Activated CD4-positive, alpha-beta T cell treated with anti-CD3 and anti-CD28 coated beads, Interleukin-2, amount 10 ng/mL, durations not matched to agents 7 days and 5 days (primary cell): ENCODE data around the gene GRIK2. TPM values are rescaled to one million over a fixed set of nuclear protein-coding genes. Genes with fewer than 3 reads are reported as not detected.
"Not testable (repeated sequence)": the region's sequence is repeated elsewhere in the genome, so short reads cannot be mapped to it uniquely, and the experiment has no call there.

ENCODE experiments used
- CTCF ChIA-PET: fragments of 350-600 bp; sonication (Branson Sonifier 250); formaldehyde crosslinking; loops from one replicate; lab custom pipeline; 2021; ENCODE audit warnings: antibody characterized with exemption; lab: Charles Lee
- POLR2A ChIA-PET: fragments of 350-600 bp; sonication (Branson Sonifier 250); formaldehyde crosslinking; loops from one replicate; lab custom pipeline; 2021; ENCODE audit warnings: antibody characterized with exemption; lab: Charles Lee
- DNase-seq: peaks from one replicate; pipeline ENCODE4 v3.0.0-alpha.2; 2020
- H3K27ac Mint-ChIP-seq: one replicate; pipeline ENCODE4 v1.8.0; 2021; ENCODE audit warnings: mild to moderate bottlenecking, moderate library complexity, mixed read lengths
- H3K27me3 Mint-ChIP-seq: one replicate; pipeline ENCODE4 v1.8.0; 2021; ENCODE audit warnings: mixed read lengths
- H3K36me3 Mint-ChIP-seq: one replicate; pipeline ENCODE4 v1.8.0; 2021; ENCODE audit warnings: low read depth, mixed read lengths
- H3K4me1 Mint-ChIP-seq: one replicate; pipeline ENCODE4 v1.8.0; 2021; ENCODE audit warnings: mixed read lengths
- H3K4me3 Mint-ChIP-seq: one replicate; pipeline ENCODE4 v1.8.0; 2021; ENCODE audit warnings: mild to moderate bottlenecking, moderate library complexity, mixed read lengths
- H3K9me3 Mint-ChIP-seq: one replicate; pipeline ENCODE4 v1.8.0; 2021; ENCODE audit warnings: mixed read lengths
- total RNA-seq, 2 experiments: library from RNA; stranded (reverse); gene quantifications; one replicate each; pipeline ENCODE4 v1.2.3, GENCODE V29; 2021

The GRIK2 gene
- not detected for total RNA-seq

- peaks cover 47% of the 10 kb centered on the region for H3K27me3 Mint-ChIP-seq
- no peaks in the 10 kb centered on the region for H3K9me3 Mint-ChIP-seq
- no peak within 1 kb of the TSS for H3K4me3 Mint-ChIP-seq
- ChIA-PET CTCF (no interaction called here), POLR2A (no interaction called here)
- no peak within 1 kb of the TSS for H3K27ac Mint-ChIP-seq
- H3K4me1 Mint-ChIP-seq = no peaks in the 10 kb centered on the region
- H3K36me3 Mint-ChIP-seq = no peaks in the 10 kb centered on the region
- no peak for DNase-seq
Observed at GRCh38 chr6:101393251-101393828, at the start of gene GRIK2. Gene GRIK2 (plus strand): TSS chr6:101393708.

- no peaks in the 10 kb centered on the region for H3K9me3 Mint-ChIP-seq
- no peak for DNase-seq
- H3K27ac Mint-ChIP-seq = no peak overlapping the region
- ChIA-PET POLR2A (no interaction called here), CTCF (no interaction called here)
- H3K4me3 Mint-ChIP-seq = no peak overlapping the region
- no peaks in the 10 kb centered on the region for H3K4me1 Mint-ChIP-seq
- H3K27me3 Mint-ChIP-seq = no peaks in the 10 kb centered on the region
- no peaks in the 10 kb centered on the region for H3K36me3 Mint-ChIP-seq
Observed at GRCh38 chr6:101344885-101345284, 48.6 kb upstream of the GRIK2 start.

GRCh38 chr6:101348816-101349215 lies 44.7 kb upstream of the GRIK2 start:
- Mint-ChIP-seq H3K4me3 (no peak overlapping the region), H3K27me3 (no peaks in the 10 kb centered on the region), H3K9me3 (no peaks in the 10 kb centered on the region), H3K36me3 (no peaks in the 10 kb centered on the region), H3K4me1 (no peaks in the 10 kb centered on the region), H3K27ac (no peak overlapping the region)
- POLR2A ChIA-PET = no interaction called here
- CTCF ChIA-PET = no interaction called here
- no peak for DNase-seq

- H3K4me1 Mint-ChIP-seq, POLR2A ChIA-PET, H3K4me3 Mint-ChIP-seq, H3K27ac Mint-ChIP-seq, H3K9me3 Mint-ChIP-seq, CTCF ChIA-PET, H3K36me3 Mint-ChIP-seq, DNase-seq, H3K27me3 Mint-ChIP-seq: not testable (repeated sequence)
Observed at GRCh38 chr6:101350631-101351030, 42.9 kb upstream of the GRIK2 start.

- Mint-ChIP-seq H3K4me3 (no peak overlapping the region), H3K4me1 (no peaks in the 10 kb centered on the region), H3K27me3 (no peaks in the 10 kb centered on the region), H3K9me3 (no peaks in the 10 kb centered on the region), H3K27ac (no peak overlapping the region), H3K36me3 (no peaks in the 10 kb centered on the region)
- ChIA-PET POLR2A (no interaction called here), CTCF (no interaction called here)
- no peak for DNase-seq
Observed at GRCh38 chr6:101351173-101351572, 42.3 kb upstream of the GRIK2 start.

- ChIA-PET CTCF (no interaction called here), POLR2A (no interaction called here)
- H3K4me1 Mint-ChIP-seq = no peaks in the 10 kb centered on the region
Observed at GRCh38 chr6:101352316-101352715, 41.2 kb upstream of the GRIK2 start.

GRCh38 chr6:101365181-101365580 lies 28.3 kb upstream of the GRIK2 start:
- ChIA-PET CTCF (no interaction called here), POLR2A (no interaction called here)

More at GRCh38 chr6:101352316-101352715, 41.2 kb upstream of the GRIK2 start:
- Mint-ChIP-seq H3K36me3 (no peaks in the 10 kb centered on the region), H3K27me3 (no peaks in the 10 kb centered on the region), H3K4me3 (no peak overlapping the region), H3K9me3 (no peaks in the 10 kb centered on the region), H3K27ac (no peak overlapping the region)
- no peak for DNase-seq

GRCh38 chr6:101379926-101380325 lies 13.6 kb upstream of the GRIK2 start:
- Mint-ChIP-seq H3K9me3 (no peaks in the 10 kb centered on the region), H3K27ac (no peak overlapping the region), H3K4me3 (no peak overlapping the region), H3K27me3 (no peaks in the 10 kb centered on the region), H3K4me1 (no peaks in the 10 kb centered on the region), H3K36me3 (no peaks in the 10 kb centered on the region)
- DNase-seq = no peak
- CTCF ChIA-PET = no interaction called here
- POLR2A ChIA-PET = no interaction called here

More at GRCh38 chr6:101365181-101365580, 28.3 kb upstream of the GRIK2 start:
- Mint-ChIP-seq H3K36me3 (no peaks in the 10 kb centered on the region), H3K4me3 (no peak overlapping the region), H3K4me1 (no peaks in the 10 kb centered on the region), H3K27ac (no peak overlapping the region), H3K9me3 (no peaks in the 10 kb centered on the region), H3K27me3 (no peaks in the 10 kb centered on the region)
- no peak for DNase-seq

GRCh38 chr6:101380897-101381630 lies 12.4 kb upstream of the GRIK2 start:
- no peak overlapping the region for H3K27ac Mint-ChIP-seq
- POLR2A ChIA-PET = no interaction called here
- CTCF ChIA-PET = no interaction called here

GRCh38 chr6:101383747-101384146 lies 9.8 kb upstream of the GRIK2 start:
- H3K9me3 Mint-ChIP-seq, DNase-seq, H3K27me3 Mint-ChIP-seq, H3K4me3 Mint-ChIP-seq, H3K27ac Mint-ChIP-seq, H3K4me1 Mint-ChIP-seq, H3K36me3 Mint-ChIP-seq, CTCF ChIA-PET, POLR2A ChIA-PET: not testable (repeated sequence)

More at GRCh38 chr6:101380897-101381630, 12.4 kb upstream of the GRIK2 start:
- Mint-ChIP-seq H3K36me3 (no peaks in the 10 kb centered on the region), H3K27me3 (no peaks in the 10 kb centered on the region), H3K9me3 (no peaks in the 10 kb centered on the region), H3K4me1 (no peaks in the 10 kb centered on the region), H3K4me3 (no peak overlapping the region)
- no peak for DNase-seq

GRCh38 chr6:101386982-101387381 lies 6.5 kb upstream of the GRIK2 start:
- DNase-seq = no peak
- Mint-ChIP-seq H3K36me3 (no peaks in the 10 kb centered on the region), H3K4me3 (no peak overlapping the region), H3K27ac (no peak overlapping the region), H3K9me3 (no peaks in the 10 kb centered on the region), H3K27me3 (peaks cover 11% of the 10 kb centered on the region), H3K4me1 (no peaks in the 10 kb centered on the region)
- POLR2A ChIA-PET = no interaction called here
- CTCF ChIA-PET = interaction anchor here (0.6 kb wide), 1 partner anchor 53 kb away, joined by 3 read pairs; no protein-coding TSS in a partner anchor

- peaks cover 44% of the 10 kb centered on the region for H3K27me3 Mint-ChIP-seq
- H3K36me3 Mint-ChIP-seq = no peaks in the 10 kb centered on the region
- DNase-seq = no peak
- POLR2A ChIA-PET = no interaction called here
- H3K4me1 Mint-ChIP-seq = no peaks in the 10 kb centered on the region
- no peak overlapping the region for H3K27ac Mint-ChIP-seq
- H3K9me3 Mint-ChIP-seq = no peaks in the 10 kb centered on the region
- CTCF ChIA-PET = no interaction called here
- no peak overlapping the region for H3K4me3 Mint-ChIP-seq
Observed at GRCh38 chr6:101391772-101392585, 1.5 kb upstream of the GRIK2 start.

GRCh38 chr6:101392586-101393230 lies 800 bp upstream of the GRIK2 start:
- no peak for DNase-seq
- Mint-ChIP-seq H3K4me1 (no peaks in the 10 kb centered on the region), H3K36me3 (no peaks in the 10 kb centered on the region), H3K4me3 (no peak overlapping the region), H3K27ac (no peak overlapping the region), H3K9me3 (no peaks in the 10 kb centered on the region), H3K27me3 (peaks cover 45% of the 10 kb centered on the region)
- POLR2A ChIA-PET = no interaction called here
- CTCF ChIA-PET = no interaction called here
